ENCODE measurements around the gene CCN6.

The CCN6 gene

GRCh38 chr6:112027942-112028674 is 25.8 kb upstream of the CCN6 start:
- H3K4me3 ChIP-seq (replicated peaks; ENCODE audit: low read depth, low read length) = no peak overlapping the region
- DNase-seq (ENCODE audit: low read depth) = peak; percentile 27
- TF ChIP-seq CTCF (IDR thresholded peaks at IDR 0.05; ENCODE audit: low read length, missing control alignments) = no peak

GRCh38 chr6:112029045-112029822 is 24.7 kb upstream of the CCN6 start:
- no peak overlapping the region for H3K4me3 ChIP-seq (replicated peaks; ENCODE audit: low read depth, low read length)
- peak; percentile 79 for DNase-seq (ENCODE audit: low read depth)

GRCh38 chr6:112030206-112030960 is 23.5 kb upstream of the CCN6 start:
- DNase-seq (ENCODE audit: low read depth) = no peak
- no peak for TF ChIP-seq CTCF (IDR thresholded peaks at IDR 0.05; ENCODE audit: low read length, missing control alignments)
- H3K4me3 ChIP-seq (replicated peaks; ENCODE audit: low read depth, low read length) = no peak overlapping the region

More at GRCh38 chr6:112029045-112029822, 24.7 kb upstream of the CCN6 start:
- TF ChIP-seq CTCF (IDR thresholded peaks at IDR 0.05; ENCODE audit: low read length, missing control alignments) = peak; percentile 81

GRCh38 chr6:112030961-112031660 is 22.8 kb upstream of the CCN6 start:
- no peak for TF ChIP-seq CTCF (IDR thresholded peaks at IDR 0.05; ENCODE audit: low read length, missing control alignments)
- H3K4me3 ChIP-seq (replicated peaks; ENCODE audit: low read depth, low read length) = no peak overlapping the region
- DNase-seq (ENCODE audit: low read depth) = no peak

GRCh38 chr6:112031960-112032359 is 21.9 kb upstream of the CCN6 start:
- no peak overlapping the region for H3K4me3 ChIP-seq (replicated peaks; ENCODE audit: low read depth, low read length)
- DNase-seq (ENCODE audit: low read depth) = no peak
- no peak for TF ChIP-seq CTCF (IDR thresholded peaks at IDR 0.05; ENCODE audit: low read length, missing control alignments)

GRCh38 chr6:112032728-112033127 is 21.2 kb upstream of the CCN6 start:
- no peak for DNase-seq (ENCODE audit: low read depth)
- no peak overlapping the region for H3K4me3 ChIP-seq (replicated peaks; ENCODE audit: low read depth, low read length)
- no peak for TF ChIP-seq CTCF (IDR thresholded peaks at IDR 0.05; ENCODE audit: low read length, missing control alignments)

All from fibroblast of pulmonary artery (primary cell).